ENCODE measurements around the gene NSL1. TPM values are rescaled to one million over a fixed set of nuclear protein-coding genes. Genes with fewer than 3 reads are reported as not detected.
A peak's percentile ranks its signal among the peaks of the same experiment; 100 is the strongest.
"Not testable (repeated sequence)": the region's sequence is repeated elsewhere in the genome, so short reads cannot be mapped to it uniquely, and the experiment has no call there.

Gene NSL1
- total RNA-seq = 10 to 100 TPM in 3 of 6 donors, 1 to 10 TPM in 3; 5.6 to 16.2 (median 9.3) TPM
- 10 to 100 TPM in 1 of 2 donors, 1 to 10 TPM in 1; 5.4 to 10.9 TPM for polyA plus RNA-seq

- no peak for TF ChIP-seq CTCF (IDR thresholded peaks at IDR 0.05)
- H3K4me3 ChIP-seq = peak within 1 kb of the TSS; percentile 56 to 98 (median 64)
- intact Hi-C loops (cut with DNase I) = no loop called here
- H3K36me3 ChIP-seq = no peaks in the 10 kb centered on the region
- FAIRE-seq = no peak
- no peaks in the 10 kb centered on the region for H3K9me3 ChIP-seq
- H3K4me1 ChIP-seq = peaks cover 4 to 21% (median 9%) of the 10 kb centered on the region in 3 donors
- peak; percentile 88 to 95 (median 90) for DNase-seq
- peak; percentile 95 to 99 (median 98) for ATAC-seq
- H3K27me3 ChIP-seq = no peaks in the 10 kb centered on the region
- peak within 1 kb of the TSS; percentile 64 to 98 (median 88) for H3K27ac ChIP-seq
- 0% methylated on average over 43 to 46 of the region's 46 CpGs for WGBS, 2 donors
Observed at GRCh38 chr1:212791676-212792395, at the start of gene NSL1, which contains the start of gene TATDN3. Gene NSL1, minus strand, starts transcription at chr1:212791777. Its CDS starts 14 bp downstream, at chr1:212791763. Gene TATDN3, plus strand, starts transcription at chr1:212791894. Its CDS starts 28 bp downstream, at chr1:212791922.

- 71 to 74% methylated on average over 5 of the region's 5 CpGs for WGBS, 2 donors
- no peak for DNase-seq
- no peak for ATAC-seq
Observed at GRCh38 chr1:212838145-212838544, 46.6 kb upstream of the NSL1 start.

GRCh38 chr1:212833211-212834207, 41.9 kb upstream of the NSL1 start:
- 34 to 36% methylated on average over 8 of the region's 8 CpGs for WGBS, 2 donors
- intact Hi-C loops (cut with DNase I); FAIRE-seq; H3K9me3 ChIP-seq; H3K4me3 ChIP-seq; H3K36me3 ChIP-seq; H3K27me3 ChIP-seq: not testable (repeated sequence)
- DNase-seq = peak in 5 of 6 donors; percentile 54 to 67 (median 59)
- Histone ChIP-seq H3K4me1 (peaks cover 0 to 18% (median 4%) of the 10 kb centered on the region in 3 donors), H3K27ac (peak overlapping the region in 3 of 4 donors; percentile 35 to 67 (median 60))
- ATAC-seq = peak; percentile 89 to 94 (median 92)

More at GRCh38 chr1:212838145-212838544, 46.6 kb upstream of the NSL1 start:
- no peak for FAIRE-seq
- peaks cover 0 to 11% (median 4%) of the 10 kb centered on the region in 3 donors for H3K4me1 ChIP-seq
- no peaks in the 10 kb centered on the region for H3K27me3 ChIP-seq
- intact Hi-C loops (cut with DNase I) = no loop called here
- H3K27ac ChIP-seq = no peak overlapping the region
- no peaks in the 10 kb centered on the region for H3K36me3 ChIP-seq
- H3K9me3 ChIP-seq = no peaks in the 10 kb centered on the region
- no peak for TF ChIP-seq CTCF (IDR thresholded peaks at IDR 0.05)
- H3K4me3 ChIP-seq = no peak overlapping the region

- WGBS, 2 donors = 77 to 87% methylated on average over 2 of the region's 2 CpGs
- peaks cover 0 to 10% (median 0%) of the 10 kb centered on the region in 3 donors for H3K4me1 ChIP-seq
- DNase-seq = no peak
Observed at GRCh38 chr1:212828395-212828794, 36.8 kb upstream of the NSL1 start.

More at GRCh38 chr1:212828395-212828794, 36.8 kb upstream of the NSL1 start:
- Histone ChIP-seq H3K9me3 (no peaks in the 10 kb centered on the region), H3K27me3 (no peaks in the 10 kb centered on the region), H3K27ac (no peak overlapping the region), H3K36me3 (no peaks in the 10 kb centered on the region), H3K4me3 (no peak overlapping the region)
- intact Hi-C loops (cut with DNase I) = no loop called here
- no peak for ATAC-seq
- no peak for FAIRE-seq
- no peak for TF ChIP-seq CTCF (IDR thresholded peaks at IDR 0.05)
